Stimulated activated CD4-positive, alpha-beta T cell treated with anti-CD3 and anti-CD28 coated beads, Interleukin-2, amount 100 ng/mL, for 48 hours (primary cell): ENCODE results near the gene TRNAU1AP.
A peak's percentile ranks its signal among the peaks of the same experiment; 100 is the strongest.
"Not testable (repeated sequence)": the region's sequence is repeated elsewhere in the genome, so short reads cannot be mapped to it uniquely, and the experiment has no call there.

Source experiments
- DNase-seq, 2 donors: peaks; one replicate each; pipeline ENCODE4 v3.0.0-alpha.2; 2020

TRNAU1AP gene

GRCh38 chr1:28578696-28579218 lies 25.9 kb downstream of the TRNAU1AP start:
- no peak for DNase-seq

- DNase-seq: no peak
Observed at GRCh38 chr1:28579401-28579800, 26.5 kb downstream of the TRNAU1AP start.

- peak; percentile 32 to 43 for DNase-seq
Observed at GRCh38 chr1:28580722-28581530, 28.0 kb downstream of the TRNAU1AP start.

GRCh38 chr1:28581531-28582247 lies 28.8 kb downstream of the TRNAU1AP start:
- peak; percentile 89 to 92 for DNase-seq

- DNase-seq: no peak
Observed at GRCh38 chr1:28582248-28582615, 29.3 kb downstream of the TRNAU1AP start.

GRCh38 chr1:28586585-28587391 lies 33.9 kb downstream of the TRNAU1AP start:
- not testable (repeated sequence) for DNase-seq

- DNase-seq: no peak
Observed at GRCh38 chr1:28591708-28592320, 38.9 kb downstream of the TRNAU1AP start, which contains the start of gene RAB42. Gene RAB42, plus strand, starts transcription at chr1:28592265. Its CDS starts 247 bp downstream, at chr1:28592512.

GRCh38 chr1:28592321-28593071 lies 39.6 kb downstream of the TRNAU1AP start:
- no peak for DNase-seq

GRCh38 chr1:28593988-28594356 lies 41.1 kb downstream of the TRNAU1AP start:
- DNase-seq: not testable (repeated sequence)

GRCh38 chr1:28594686-28595411 lies 42.0 kb downstream of the TRNAU1AP start:
- DNase-seq: not testable (repeated sequence)

- no peak for DNase-seq
Observed at GRCh38 chr1:28595412-28596191, 42.7 kb downstream of the TRNAU1AP start.

GRCh38 chr1:28596276-28596675 lies 43.4 kb downstream of the TRNAU1AP start:
- DNase-seq: not testable (repeated sequence)

- DNase-seq: peak in 1 of 2 donors; percentile 8
Observed at GRCh38 chr1:28601696-28602095, 48.8 kb downstream of the TRNAU1AP start.

GRCh38 chr1:28602536-28603439 lies 49.9 kb downstream of the TRNAU1AP start:
- peak in 1 of 2 donors; percentile 22 for DNase-seq

- no peak for DNase-seq
Observed at GRCh38 chr1:28604411-28604810, 51.5 kb downstream of the TRNAU1AP start.

GRCh38 chr1:28604962-28605361 lies 52.1 kb downstream of the TRNAU1AP start:
- DNase-seq: no peak

- DNase-seq: no peak
Observed at GRCh38 chr1:28606771-28607170, 53.9 kb downstream of the TRNAU1AP start.

- DNase-seq: no peak
Observed at GRCh38 chr1:28613175-28613574, 60.3 kb downstream of the TRNAU1AP start.
